Hippocampal formation (tissue), 2 donors: Measurements from ENCODE around the gene C1orf35.

Source experiments
- DNase-seq, 2 donors: peaks; one replicate each; lab custom pipeline; 2025; lab: John Stamatoyannopoulos, UW

Gene C1orf35

GRCh38 chr1:228109073-228109961 lies 6.2 kb upstream of the C1orf35 start, which contains the start of gene MRPL55:
Gene MRPL55 (minus strand): TSS chr1:228109299. CDS start chr1:228108260, 1,039 bp downstream.
- DNase-seq = peak; percentile 97 to 98

DNA sequence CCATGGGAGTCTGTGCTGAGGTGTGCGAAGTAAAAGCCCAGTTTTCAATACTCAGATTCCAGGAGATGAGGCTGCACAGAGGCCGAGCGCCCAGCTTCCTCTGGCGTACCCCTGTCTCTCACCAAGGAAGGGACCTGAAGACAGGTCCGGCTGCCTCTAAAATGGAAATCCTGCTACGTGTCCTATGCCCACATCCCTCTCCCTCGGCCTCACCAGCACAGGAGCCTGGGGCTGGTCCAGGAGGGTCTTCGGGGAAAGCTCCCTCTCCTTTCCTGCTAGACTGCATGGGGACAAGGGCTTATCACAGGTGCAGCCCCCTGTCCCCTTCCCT lies 5.6 kb upstream of the C1orf35 start:
- no peak for DNase-seq

DNA sequence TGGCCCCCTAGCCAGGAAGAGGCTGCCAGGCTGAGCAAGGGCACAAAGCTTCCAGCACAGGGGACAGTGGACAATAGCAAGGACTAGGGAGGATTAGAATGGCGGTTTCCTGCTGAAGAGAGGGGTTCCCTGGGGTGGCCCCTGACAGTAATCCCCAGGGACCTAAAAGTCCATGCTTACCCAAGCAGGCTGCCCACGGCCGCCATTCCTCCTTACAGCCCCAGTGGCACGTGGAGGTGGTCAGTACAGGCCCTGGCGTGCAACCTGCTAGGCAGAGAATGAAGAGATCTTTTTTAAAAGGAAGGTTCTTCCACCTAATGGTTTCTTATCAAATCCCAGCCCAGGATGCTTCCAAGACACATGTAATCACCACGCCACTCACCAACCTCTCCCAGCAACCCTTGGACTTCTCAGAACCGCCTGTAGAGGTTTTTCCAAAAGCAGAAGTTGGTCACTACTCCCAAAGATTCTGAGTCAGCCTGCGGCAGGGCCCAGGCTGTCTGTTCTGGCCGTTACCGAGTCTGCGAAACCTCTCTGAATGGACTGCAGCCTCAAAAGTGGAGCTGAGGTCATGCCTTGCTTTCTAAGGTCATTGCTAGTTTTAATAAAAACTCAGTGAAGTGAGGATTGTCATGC lies 5.0 kb upstream of the C1orf35 start:
- DNase-seq = no peak

GRCh38 chr1:228107636-228108035 lies 4.5 kb upstream of the C1orf35 start:
- DNase-seq = no peak

GRCh38 chr1:228106800-228107054 lies 3.6 kb upstream of the C1orf35 start:
- DNase-seq = no peak

DNA sequence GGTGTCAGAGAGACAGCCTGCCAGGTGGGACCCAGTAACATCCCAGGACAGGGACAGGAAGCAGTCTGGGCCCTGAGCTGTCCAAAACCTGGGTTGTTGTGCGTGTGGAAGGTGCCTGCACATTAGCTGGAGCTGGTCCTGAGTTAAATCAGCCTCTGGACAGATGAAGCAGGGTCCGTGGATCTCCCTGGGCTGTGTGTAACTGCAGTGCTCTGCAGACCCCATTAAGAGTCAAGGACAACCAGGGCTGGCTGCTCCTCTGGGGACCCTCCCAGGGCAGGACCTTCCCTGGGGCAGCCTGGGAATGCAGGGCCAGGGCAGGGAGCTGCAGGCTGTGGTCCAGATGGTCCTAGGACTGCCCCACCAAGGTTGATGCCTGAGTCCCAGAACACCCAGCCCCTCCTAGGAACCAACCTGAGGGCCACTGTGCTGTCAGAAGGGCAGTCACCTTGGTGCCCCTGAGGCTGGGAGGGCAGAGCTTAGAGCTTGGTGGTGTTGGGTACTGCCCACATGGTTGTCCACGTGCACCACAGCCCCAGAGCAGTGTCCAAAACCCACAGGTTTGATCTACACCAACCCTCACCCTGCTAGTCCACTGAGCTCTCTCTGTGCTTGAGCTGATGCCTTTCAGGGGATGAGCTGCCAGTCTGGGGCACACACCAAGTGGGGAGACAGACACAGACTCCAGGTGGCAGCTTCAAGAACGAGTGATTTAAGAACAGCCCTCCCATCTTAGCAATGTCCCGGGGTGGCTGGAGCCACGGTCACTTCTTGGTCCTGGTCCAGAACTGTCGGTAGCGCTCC lies 3.1 kb upstream of the C1orf35 start:
- no peak for DNase-seq

GRCh38 chr1:228105270-228105995 lies 2.3 kb upstream of the C1orf35 start:
- no peak for DNase-seq

GRCh38 chr1:228104526-228105269 lies 1.6 kb upstream of the C1orf35 start:
- no peak for DNase-seq

DNA sequence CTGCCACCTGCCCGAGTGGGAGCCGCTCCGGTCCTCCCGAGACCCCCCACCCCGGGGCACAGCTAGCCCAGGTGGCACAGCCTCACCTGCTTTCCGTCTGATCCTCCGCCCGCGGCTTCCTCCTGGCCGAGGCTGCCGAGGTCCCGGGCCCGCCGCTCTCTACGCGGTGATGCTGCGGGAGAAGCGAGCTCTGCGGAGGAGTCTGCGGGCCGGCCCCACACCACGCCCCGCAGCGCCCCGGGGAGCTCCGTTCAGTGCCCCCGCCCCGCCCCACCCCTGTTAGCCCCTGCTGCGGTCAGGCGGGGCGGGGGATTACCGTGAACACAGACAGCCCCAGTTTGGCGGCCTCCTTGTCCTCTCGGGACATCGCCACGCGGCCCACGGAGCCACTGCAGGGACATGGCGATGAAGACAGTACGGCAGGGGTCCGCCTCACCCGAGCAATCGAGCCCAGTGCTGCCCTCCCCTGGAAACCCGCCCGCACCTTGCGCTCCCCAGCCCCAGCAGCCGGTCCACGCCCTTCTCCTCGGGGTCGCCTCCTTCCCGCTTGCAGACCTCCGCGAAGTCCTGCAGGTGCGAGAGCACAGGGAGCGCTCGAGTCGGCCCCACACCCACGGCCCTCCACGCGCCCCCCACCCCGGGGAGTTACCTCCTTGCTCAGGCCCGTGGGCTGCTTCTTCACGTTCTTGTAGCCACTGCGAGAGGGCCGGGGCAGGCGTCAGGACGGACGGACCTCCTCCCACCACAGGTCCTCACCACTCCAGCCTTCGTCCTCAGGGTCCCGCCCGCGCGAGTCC lies 933 bp downstream of the C1orf35 start:
- DNase-seq = no peak

DNA sequence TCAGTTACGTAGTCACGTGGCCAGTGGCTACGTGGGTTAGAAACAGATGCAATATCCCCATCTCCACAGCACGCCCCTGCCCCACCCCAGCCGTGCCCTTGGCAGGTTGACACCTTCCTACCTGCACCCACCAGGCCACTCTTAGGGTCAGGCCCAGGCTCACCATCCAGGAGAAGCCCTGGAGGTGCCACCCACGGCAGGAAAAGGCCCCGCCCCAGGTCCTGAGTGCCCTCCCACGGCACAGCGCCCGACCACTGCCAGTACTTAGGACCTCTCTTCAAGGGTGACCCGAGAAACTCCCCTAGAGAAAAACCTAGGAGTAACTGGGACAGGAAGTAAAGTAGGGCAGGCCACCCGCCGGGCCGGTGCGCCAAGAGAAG lies 1.5 kb downstream of the C1orf35 start:
- no peak for DNase-seq

DNA sequence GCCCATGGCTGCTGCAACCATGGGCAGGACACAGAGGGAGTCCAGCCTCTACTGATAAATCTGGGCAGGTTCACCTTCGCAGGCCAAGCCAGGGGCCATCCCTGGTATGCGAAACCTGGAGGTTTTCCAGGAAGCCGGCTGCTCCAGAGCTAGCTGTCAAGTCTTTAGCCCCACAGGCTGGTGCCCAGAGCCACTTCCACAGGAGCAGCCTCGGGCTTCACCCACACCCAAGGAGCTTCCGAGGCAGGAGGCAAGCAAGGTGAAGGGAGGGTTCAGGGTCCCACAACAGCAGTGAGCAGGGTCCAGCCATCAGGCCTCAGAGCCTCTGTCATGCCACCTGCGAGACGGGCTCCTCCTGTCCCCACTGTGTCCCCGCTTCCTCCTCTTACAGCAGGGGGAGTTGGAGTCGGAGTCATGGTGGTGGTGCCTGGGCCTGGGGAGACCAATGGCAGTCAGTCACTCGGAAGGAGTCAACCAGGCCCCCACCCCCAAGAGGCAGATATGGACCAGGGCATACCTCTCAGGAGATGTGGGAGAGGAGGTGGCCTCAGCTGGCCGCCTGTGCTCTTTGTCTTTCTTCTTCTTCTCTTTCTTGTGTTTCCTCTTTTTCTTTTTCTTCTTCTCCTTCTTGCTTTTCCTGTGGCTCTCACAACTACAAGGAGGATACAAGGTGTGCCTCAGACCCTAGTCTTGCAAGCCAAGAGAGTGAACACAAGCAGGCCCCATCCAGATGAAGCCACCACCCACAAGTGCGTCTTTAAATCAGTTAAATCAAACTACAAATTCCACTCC lies 2.1 kb downstream of the C1orf35 start:
- DNase-seq = no peak

GRCh38 chr1:228099331-228099732 lies 3.8 kb downstream of the C1orf35 start:
- DNase-seq = no peak

GRCh38 chr1:228098323-228098931 lies 4.7 kb downstream of the C1orf35 start:
- no peak for DNase-seq

- DNase-seq = no peak
Observed at GRCh38 chr1:228097333-228098081, 5.6 kb downstream of the C1orf35 start.

- no peak for DNase-seq
Observed at GRCh38 chr1:228096416-228097332, 6.5 kb downstream of the C1orf35 start.

GRCh38 chr1:228095938-228096337 lies 7.2 kb downstream of the C1orf35 start:
- DNase-seq = no peak

- no peak for DNase-seq
Observed at GRCh38 chr1:228095161-228095560, 8.0 kb downstream of the C1orf35 start.
